ENCODE measurements around the gene PDE2A.

- TF ChIP-seq CTCF (IDR thresholded peaks at IDR 0.05) (no peak), POLR2A (IDR thresholded peaks at IDR 0.05) (no peak), EP300 (IDR thresholded peaks at IDR 0.05) (no peak)
Measured at GRCh38 chr11:72587696-72588095, 86.5 kb downstream of the PDE2A start.
